DND-41 (cell line): Measurements from ENCODE around the gene TUBA4B.

Experiments used
- EZH2 ChIP-seq: IDR thresholded peaks from 3 replicates; pipeline ENCODE4 v1.6.1; 2012; ENCODE audit warnings: borderline replicate concordance, low read depth, mild to moderate bottlenecking, moderate library complexity, low read length, inconsistent platforms; ENCODE audit not compliant: severe bottlenecking
- TF ChIP-seq, protein P1 (sequence below): IDR thresholded peaks from 2 replicates; pipeline ENCODE4 v1.5.1; 2012; ENCODE audit warnings: borderline replicate concordance, low read length, moderate library complexity, mild to moderate bottlenecking; ENCODE audit not compliant: poor library complexity, severe bottlenecking; ENCODE audit errors: extremely low read depth

DNA sequence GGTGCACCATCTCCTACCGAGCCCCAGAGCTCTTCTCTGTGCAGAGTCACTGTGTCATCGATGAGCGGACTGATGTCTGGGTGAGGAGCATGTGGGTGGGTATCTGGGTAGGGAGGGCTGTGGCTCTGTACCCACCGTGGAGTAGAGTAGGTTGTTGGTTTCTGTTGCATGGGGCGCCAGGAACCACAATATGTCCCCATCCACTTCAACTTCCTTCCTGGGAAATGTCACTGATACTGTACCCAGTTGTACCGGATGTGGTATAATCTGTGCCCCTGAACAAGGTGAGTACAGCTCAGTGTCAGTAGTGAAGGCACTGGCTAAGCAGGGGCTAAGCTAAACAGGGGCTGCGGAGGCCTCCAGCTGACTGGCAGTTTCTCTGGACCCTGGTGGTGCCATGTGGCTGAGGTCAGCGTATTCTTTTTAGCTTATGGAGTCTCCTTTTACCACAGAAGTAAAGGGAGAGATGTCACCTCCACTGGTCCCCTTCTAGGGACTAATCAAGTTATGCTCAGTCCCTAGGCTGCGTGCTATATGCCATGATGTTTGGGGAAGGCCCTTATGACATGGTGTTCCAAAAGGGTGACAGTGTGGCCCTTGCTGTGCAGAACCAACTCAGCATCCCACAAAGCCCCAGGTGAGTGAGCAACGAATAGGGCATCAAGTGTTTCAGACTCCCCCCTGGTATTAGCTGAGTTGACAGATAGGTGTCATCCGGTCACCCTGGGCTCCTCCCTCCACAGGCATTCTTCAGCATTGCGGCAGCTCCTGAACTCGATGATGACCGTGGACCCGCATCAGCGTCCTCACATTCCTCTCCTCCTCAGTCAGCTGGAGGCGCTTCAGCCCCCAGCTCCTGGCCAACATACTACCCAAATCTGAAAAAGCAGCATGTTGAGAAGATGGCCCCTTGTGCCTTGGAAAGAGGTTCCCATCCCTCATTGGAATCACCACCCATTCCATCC is 5.1 kb upstream of the TUBA4B start:
- no peak for TF ChIP-seq EZH2
- TF ChIP-seq, protein P1, sequence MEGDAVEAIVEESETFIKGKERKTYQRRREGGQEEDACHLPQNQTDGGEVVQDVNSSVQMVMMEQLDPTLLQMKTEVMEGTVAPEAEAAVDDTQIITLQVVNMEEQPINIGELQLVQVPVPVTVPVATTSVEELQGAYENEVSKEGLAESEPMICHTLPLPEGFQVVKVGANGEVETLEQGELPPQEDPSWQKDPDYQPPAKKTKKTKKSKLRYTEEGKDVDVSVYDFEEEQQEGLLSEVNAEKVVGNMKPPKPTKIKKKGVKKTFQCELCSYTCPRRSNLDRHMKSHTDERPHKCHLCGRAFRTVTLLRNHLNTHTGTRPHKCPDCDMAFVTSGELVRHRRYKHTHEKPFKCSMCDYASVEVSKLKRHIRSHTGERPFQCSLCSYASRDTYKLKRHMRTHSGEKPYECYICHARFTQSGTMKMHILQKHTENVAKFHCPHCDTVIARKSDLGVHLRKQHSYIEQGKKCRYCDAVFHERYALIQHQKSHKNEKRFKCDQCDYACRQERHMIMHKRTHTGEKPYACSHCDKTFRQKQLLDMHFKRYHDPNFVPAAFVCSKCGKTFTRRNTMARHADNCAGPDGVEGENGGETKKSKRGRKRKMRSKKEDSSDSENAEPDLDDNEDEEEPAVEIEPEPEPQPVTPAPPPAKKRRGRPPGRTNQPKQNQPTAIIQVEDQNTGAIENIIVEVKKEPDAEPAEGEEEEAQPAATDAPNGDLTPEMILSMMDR: no peak
